RWPE2 (cell line): ENCODE results near the gene OVCA2.

ENCODE experiments used
- ATAC-seq: fragments of 200-7000 bp; cut with Tn5 transposase; 3 replicates; pipeline ENCODE4 v1.9.1; 2021; ENCODE audit warnings: low read depth
- DNase-seq: peaks from one replicate; pipeline ENCODE4 v3.0.0-alpha.2; 2020; ENCODE audit warnings: low spot score
- H3K27ac ChIP-seq: fragments of 450-650 bp; 2 replicates; pipeline ENCODE4 v1.5.1; 2017; ENCODE audit warnings: mild to moderate bottlenecking; ENCODE audit not compliant: poor library complexity, severe bottlenecking
- H3K27me3 ChIP-seq: fragments of 250-450 bp; sonication (Bioruptor Pico); 2 replicates; pipeline ENCODE4 v1.5.1; 2021; ENCODE audit warnings: mild to moderate bottlenecking, moderate library complexity; ENCODE audit not compliant: insufficient read depth, poor library complexity, severe bottlenecking
- H3K36me3 ChIP-seq: fragments of 250-450 bp; sonication (Bioruptor Pico); 2 replicates; pipeline ENCODE4 v1.5.1; 2020; ENCODE audit warnings: low read depth, mild to moderate bottlenecking, moderate library complexity
- H3K4me1 ChIP-seq: fragments of 250-450 bp; sonication (Bioruptor Pico); 2 replicates; pipeline ENCODE4 v1.5.1; 2021; ENCODE audit warnings: mild to moderate bottlenecking, moderate library complexity; ENCODE audit not compliant: insufficient read depth, poor library complexity, severe bottlenecking
- H3K4me3 ChIP-seq: fragments of 250-450 bp; sonication (Bioruptor Pico); 2 replicates; pipeline ENCODE4 v1.5.1; 2021; ENCODE audit warnings: mild to moderate bottlenecking, moderate library complexity; ENCODE audit not compliant: severe bottlenecking
- H3K9me3 ChIP-seq: fragments of 250-450 bp; sonication (Bioruptor Pico); 2 replicates; pipeline ENCODE4 v1.5.1; 2021; ENCODE audit warnings: mild to moderate bottlenecking, moderate library complexity; ENCODE audit not compliant: severe bottlenecking
- TF ChIP-seq, protein P1 (sequence below): fragments of 450-650 bp; IDR thresholded peaks from one replicate; pipeline ENCODE4 v1.5.1; 2017; ENCODE audit warnings: mild to moderate bottlenecking, moderate library complexity; ENCODE audit not compliant: poor library complexity, severe bottlenecking

Gene OVCA2

GRCh38 chr17:2061441-2061958, 19.7 kb downstream of the OVCA2 start:
- Histone ChIP-seq H3K27me3 (no peaks in the 10 kb centered on the region), H3K36me3 (no peaks in the 10 kb centered on the region), H3K4me3 (no peak overlapping the region), H3K4me1 (no peaks in the 10 kb centered on the region), H3K9me3 (no peaks in the 10 kb centered on the region), H3K27ac (no peak overlapping the region)
- TF ChIP-seq, protein P1, sequence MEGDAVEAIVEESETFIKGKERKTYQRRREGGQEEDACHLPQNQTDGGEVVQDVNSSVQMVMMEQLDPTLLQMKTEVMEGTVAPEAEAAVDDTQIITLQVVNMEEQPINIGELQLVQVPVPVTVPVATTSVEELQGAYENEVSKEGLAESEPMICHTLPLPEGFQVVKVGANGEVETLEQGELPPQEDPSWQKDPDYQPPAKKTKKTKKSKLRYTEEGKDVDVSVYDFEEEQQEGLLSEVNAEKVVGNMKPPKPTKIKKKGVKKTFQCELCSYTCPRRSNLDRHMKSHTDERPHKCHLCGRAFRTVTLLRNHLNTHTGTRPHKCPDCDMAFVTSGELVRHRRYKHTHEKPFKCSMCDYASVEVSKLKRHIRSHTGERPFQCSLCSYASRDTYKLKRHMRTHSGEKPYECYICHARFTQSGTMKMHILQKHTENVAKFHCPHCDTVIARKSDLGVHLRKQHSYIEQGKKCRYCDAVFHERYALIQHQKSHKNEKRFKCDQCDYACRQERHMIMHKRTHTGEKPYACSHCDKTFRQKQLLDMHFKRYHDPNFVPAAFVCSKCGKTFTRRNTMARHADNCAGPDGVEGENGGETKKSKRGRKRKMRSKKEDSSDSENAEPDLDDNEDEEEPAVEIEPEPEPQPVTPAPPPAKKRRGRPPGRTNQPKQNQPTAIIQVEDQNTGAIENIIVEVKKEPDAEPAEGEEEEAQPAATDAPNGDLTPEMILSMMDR, result no peak
- ATAC-seq (no peak), DNase-seq (no peak)

DNA sequence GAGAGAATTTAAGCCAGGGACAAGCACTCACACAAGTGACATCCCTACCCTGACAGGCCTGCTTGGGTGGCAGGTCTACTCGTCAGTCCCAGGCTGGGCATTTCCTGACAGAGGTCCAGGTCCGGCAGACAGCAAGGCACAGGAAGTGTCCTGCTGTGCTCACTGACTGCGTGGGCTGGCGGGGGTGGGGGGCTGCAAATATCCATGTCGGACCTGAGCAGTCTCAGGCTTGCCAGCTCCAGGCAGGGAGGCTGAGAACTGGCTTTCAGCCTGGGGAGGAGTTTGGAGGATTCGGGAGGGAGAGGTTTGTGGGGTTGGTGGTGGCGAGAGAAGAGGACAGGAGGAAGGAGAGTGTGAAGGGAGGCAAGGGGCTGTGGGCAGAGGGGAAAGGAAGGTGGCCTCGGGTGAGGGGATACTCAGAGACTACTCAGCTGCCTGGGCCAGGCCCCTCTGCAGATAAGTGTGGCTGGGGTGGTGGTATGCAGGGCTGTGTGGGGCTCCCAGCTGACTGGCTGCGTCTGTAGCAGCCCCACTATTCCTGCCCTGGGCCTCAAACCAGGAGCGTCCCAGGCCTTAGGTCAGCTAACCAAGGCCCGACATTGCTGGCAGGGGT, 20.9 kb downstream of the OVCA2 start:
- H3K36me3 ChIP-seq, result peaks cover 5% of the 10 kb centered on the region; the same call in 1 of the 2 replicates
- no peak for DNase-seq
- H3K27me3 ChIP-seq, result no peaks in the 10 kb centered on the region
- TF ChIP-seq, protein P1, result no peak
- no peak overlapping the region for H3K4me3 ChIP-seq
- no peak overlapping the region for H3K27ac ChIP-seq
- no peak for ATAC-seq
- peaks cover 5% of the 10 kb centered on the region for H3K4me1 ChIP-seq
- no peaks in the 10 kb centered on the region for H3K9me3 ChIP-seq

GRCh38 chr17:2063261-2064146, 21.7 kb downstream of the OVCA2 start:
- no peak overlapping the region for H3K27ac ChIP-seq
- H3K27me3 ChIP-seq, result no peaks in the 10 kb centered on the region
- no peak for DNase-seq
- H3K4me1 ChIP-seq, result peaks cover 13% of the 10 kb centered on the region
- TF ChIP-seq, protein P1, result no peak
- H3K4me3 ChIP-seq, result no peak overlapping the region
- peaks cover 5% of the 10 kb centered on the region; the same call in 1 of the 2 replicates for H3K36me3 ChIP-seq
- ATAC-seq, result no peak
- H3K9me3 ChIP-seq, result no peaks in the 10 kb centered on the region

- peaks cover 18% of the 10 kb centered on the region for H3K4me1 ChIP-seq
- H3K27ac ChIP-seq, result no peak overlapping the region
- no peak for DNase-seq
- H3K27me3 ChIP-seq, result no peaks in the 10 kb centered on the region
- TF ChIP-seq, protein P1, result no peak
- ATAC-seq, result no peak
- no peaks in the 10 kb centered on the region for H3K9me3 ChIP-seq
- H3K36me3 ChIP-seq, result peaks cover 5% of the 10 kb centered on the region; the same call in 1 of the 2 replicates
- no peak overlapping the region for H3K4me3 ChIP-seq
Measured at GRCh38 chr17:2064147-2064489, 22.3 kb downstream of the OVCA2 start.
